HT1080 (cell line): Measurements from ENCODE around the gene TMEM236. TPM values are rescaled to one million over a fixed set of nuclear protein-coding genes. Genes with fewer than 3 reads are reported as not detected.

Experiments used
- DNase-seq: peaks from one replicate; pipeline ENCODE4 v3.0.0-alpha.2; 2015; ENCODE audit warnings: low read depth
- total RNA-seq: library from RNA; depleted of rRNA; stranded (reverse); fragments of >200 nt; shearing (Covaris generic); gene quantifications from 2 replicates; pipeline ENCODE4 v1.2.3, GENCODE V29; 2014

The TMEM236 gene
- total RNA-seq, 1 experiment from 2014 or later: 0.02 TPM

GRCh38 chr10:17787087-17787961, 35.3 kb downstream of the TMEM236 start:
- peak; percentile 93 for DNase-seq

- DNase-seq: no peak
Measured at GRCh38 chr10:17788646-17789045, 36.6 kb downstream of the TMEM236 start.

- no peak for DNase-seq
Measured at GRCh38 chr10:17789396-17789795, 37.4 kb downstream of the TMEM236 start.

GRCh38 chr10:17790651-17791050, 38.6 kb downstream of the TMEM236 start:
- no peak for DNase-seq

GRCh38 chr10:17792991-17793390, 41.0 kb downstream of the TMEM236 start:
- no peak for DNase-seq

GRCh38 chr10:17793823-17794644, 42.0 kb downstream of the TMEM236 start:
- no peak for DNase-seq

- DNase-seq: no peak
Measured at GRCh38 chr10:17795083-17795482, 43.1 kb downstream of the TMEM236 start.

- DNase-seq: no peak
Measured at GRCh38 chr10:17795813-17796594, 44.0 kb downstream of the TMEM236 start.

GRCh38 chr10:17801507-17801906, 49.5 kb downstream of the TMEM236 start:
- DNase-seq: no peak

- no peak for DNase-seq
Measured at GRCh38 chr10:17802350-17802749, 50.3 kb downstream of the TMEM236 start.

- DNase-seq: peak; percentile 11
Measured at GRCh38 chr10:17802976-17803375, 51.0 kb downstream of the TMEM236 start.

- DNase-seq: no peak
Measured at GRCh38 chr10:17805330-17805729, 53.3 kb downstream of the TMEM236 start.

- peak; percentile 36 for DNase-seq
Measured at GRCh38 chr10:17805921-17806577, 54.0 kb downstream of the TMEM236 start.

- no peak for DNase-seq
Measured at GRCh38 chr10:17808971-17809841, 57.2 kb downstream of the TMEM236 start, which contains the start of gene MRC1. Gene MRC1 (plus strand): TSS chr10:17809348. CDS start chr10:17809466, 118 bp downstream.

- no peak for DNase-seq
Measured at GRCh38 chr10:17811146-17811865, 59.3 kb downstream of the TMEM236 start.

GRCh38 chr10:17814973-17815372, 63.0 kb downstream of the TMEM236 start:
- no peak for DNase-seq

GRCh38 chr10:17816199-17816598, 64.2 kb downstream of the TMEM236 start:
- DNase-seq: no peak

- DNase-seq: no peak
Measured at GRCh38 chr10:17817316-17817715, 65.3 kb downstream of the TMEM236 start.

- DNase-seq: no peak
Measured at GRCh38 chr10:17817790-17818189, 65.8 kb downstream of the TMEM236 start.
